GM12878 (cell line): Measurements from ENCODE around the gene SLC38A1. TPM values are rescaled to one million over a fixed set of nuclear protein-coding genes. Genes with fewer than 3 reads are reported as not detected.

Experiments used
- BRCA1 ChIP-seq: IDR thresholded peaks from 2 replicates; pipeline ENCODE4 v1.6.1; 2011; ENCODE audit warnings: low read depth, low read length, improper control_type of control experiment
- CHD4 ChIP-seq: fragments of 200-600 bp; sonication (generic); IDR thresholded peaks from 2 replicates; pipeline ENCODE4 v1.6.1; 2016; ENCODE audit warnings: mild to moderate bottlenecking
- EZH2 ChIP-seq: IDR thresholded peaks from 2 replicates; pipeline ENCODE4 v1.6.1; 2012; ENCODE audit warnings: low read depth, mild to moderate bottlenecking, control low read depth, inconsistent platforms, low read length, borderline replicate concordance; ENCODE audit not compliant: control insufficient read depth
- FOS ChIP-seq: IDR thresholded peaks from 3 replicates; pipeline ENCODE4 v1.6.1; 2011; ENCODE audit warnings: borderline replicate concordance; ENCODE audit not compliant: insufficient read length; ENCODE audit errors: extremely low read depth
- GATAD2B ChIP-seq: fragments of 450-650 bp; conservative IDR thresholded peaks from 2 replicates; pipeline ENCODE4 v1.6.1; 2017; ENCODE audit warnings: low read depth, mild to moderate bottlenecking, moderate library complexity
- MYC ChIP-seq: IDR thresholded peaks from 2 replicates; pipeline ENCODE4 v1.6.1; 2011; ENCODE audit warnings: mild to moderate bottlenecking, low read length, moderate library complexity, inconsistent platforms; ENCODE audit not compliant: insufficient read depth, insufficient replicate concordance, insufficient read length, severe bottlenecking
- NFXL1 ChIP-seq: fragments of 450-650 bp; IDR thresholded peaks from 2 replicates; pipeline ENCODE4 v1.6.1; 2017; ENCODE audit warnings: antibody characterized with exemption, mild to moderate bottlenecking, borderline replicate concordance
- NRF1 ChIP-seq: conservative IDR thresholded peaks from 2 replicates; pipeline ENCODE4 v1.6.1; 2011; ENCODE audit warnings: mild to moderate bottlenecking, low read depth, low read length, improper control_type of control experiment
- PAX5 ChIP-seq: IDR thresholded peaks from 2 replicates; pipeline ENCODE4 v1.6.1; 2011; ENCODE audit warnings: low read depth, low read length, borderline replicate concordance
- RAD21 ChIP-seq: IDR thresholded peaks from 2 replicates; pipeline ENCODE4 v1.6.1; 2011; ENCODE audit warnings: mild to moderate bottlenecking, low read depth, low read length, moderate library complexity; ENCODE audit not compliant: insufficient read depth
- RB1 ChIP-seq: fragments of 450-650 bp; formaldehyde crosslinking; IDR thresholded peaks from 2 replicates; pipeline ENCODE4 v1.6.1; 2017; ENCODE audit warnings: mild to moderate bottlenecking, borderline replicate concordance
- RFX5 ChIP-seq: IDR thresholded peaks from 2 replicates; pipeline ENCODE4 v1.6.1; 2011; ENCODE audit warnings: low read depth, low read length, improper control_type of control experiment
- SIN3A ChIP-seq: IDR thresholded peaks from 2 replicates; pipeline ENCODE4 v1.6.1; 2012; ENCODE audit warnings: low read depth, low read length, improper control_type of control experiment
- SIX5 ChIP-seq: IDR thresholded peaks from 2 replicates; pipeline ENCODE4 v1.6.1; 2011; ENCODE audit warnings: mild to moderate bottlenecking, low read depth, low read length, moderate library complexity; ENCODE audit not compliant: severe bottlenecking
- SP1 ChIP-seq: IDR thresholded peaks from one replicate; pipeline ENCODE4 v1.6.1; 2011; ENCODE audit warnings: low read depth, low read length
- SREBF1 ChIP-seq: IDR thresholded peaks from 2 replicates; pipeline ENCODE4 v1.6.1; 2012; ENCODE audit warnings: mild to moderate bottlenecking, low read length
- SRF ChIP-seq, 2 experiments: IDR thresholded peaks; 2 replicates each; pipeline ENCODE4 v1.6.1; 2011; ENCODE audit warnings: low read depth in 2 of 2, low read length in 2 of 2, mild to moderate bottlenecking in 1 of 2, moderate library complexity in 1 of 2
- STAT3 ChIP-seq: IDR thresholded peaks from 2 replicates; pipeline ENCODE4 v1.6.1; 2011; ENCODE audit warnings: low read depth, low read length, improper control_type of control experiment
- polyA plus RNA-seq, 11 experiments: library from polyadenylated mRNA; depleted of rRNA in 4 of 11; unstranded in 6 of 11; stranded (reverse) in 5 of 11; fragments of >200 nt; fragmentation: Nextera tagmentation in 4 of 11; fragmentation: Illumina TruSeq in 1 of 11; extraction: Ambion mirVana in 4 of 11; extraction: Trizol in 1 of 11; gene quantifications; 1 replicate in 1 of 11; 2 replicates in 10 of 11; pipeline versions ENCODE4 v1.2.1 to v1.2.3, GENCODE V29; 2011 to 2016; ENCODE audit warnings: inconsistent platforms in 2 of 11, missing spikeins in 2 of 11, low read depth in 1 of 11
- total RNA-seq, 4 experiments: library from RNA; depleted of rRNA in 3 of 4; stranded (reverse); fragments of >200 nt in 3 of 4; fragmentation: Illumina TruSeq in 1 of 4; extraction: Trizol in 1 of 4; gene quantifications; 2 replicates each; pipeline versions ENCODE4 v1.2.1 to v1.2.3, GENCODE V29; 2013 to 2021
- TF ChIP-seq, protein P1 (sequence below): fragments of 450-650 bp; IDR thresholded peaks from 2 replicates; pipeline ENCODE4 v1.6.1; 2017; ENCODE audit warnings: mild to moderate bottlenecking, moderate library complexity
- TF ChIP-seq, protein P2 (sequence below): IDR thresholded peaks from 2 replicates; pipeline ENCODE4 v1.6.1; 2012; ENCODE audit warnings: mild to moderate bottlenecking, low read depth, low read length
- TF ChIP-seq, protein P3 (sequence below): fragments of 450-650 bp; IDR thresholded peaks from 2 replicates; pipeline ENCODE4 v1.6.1; 2017; ENCODE audit warnings: mild to moderate bottlenecking, low read depth, inconsistent platforms; ENCODE audit not compliant: poor library complexity, severe bottlenecking

SLC38A1 gene
- total and polyA plus RNA-seq, 10 of the 15 experiments (the other 5 are each of a cell fraction or from before 2014, with no cell fraction given): 38.1 to 191 (median 144) TPM

DNA sequence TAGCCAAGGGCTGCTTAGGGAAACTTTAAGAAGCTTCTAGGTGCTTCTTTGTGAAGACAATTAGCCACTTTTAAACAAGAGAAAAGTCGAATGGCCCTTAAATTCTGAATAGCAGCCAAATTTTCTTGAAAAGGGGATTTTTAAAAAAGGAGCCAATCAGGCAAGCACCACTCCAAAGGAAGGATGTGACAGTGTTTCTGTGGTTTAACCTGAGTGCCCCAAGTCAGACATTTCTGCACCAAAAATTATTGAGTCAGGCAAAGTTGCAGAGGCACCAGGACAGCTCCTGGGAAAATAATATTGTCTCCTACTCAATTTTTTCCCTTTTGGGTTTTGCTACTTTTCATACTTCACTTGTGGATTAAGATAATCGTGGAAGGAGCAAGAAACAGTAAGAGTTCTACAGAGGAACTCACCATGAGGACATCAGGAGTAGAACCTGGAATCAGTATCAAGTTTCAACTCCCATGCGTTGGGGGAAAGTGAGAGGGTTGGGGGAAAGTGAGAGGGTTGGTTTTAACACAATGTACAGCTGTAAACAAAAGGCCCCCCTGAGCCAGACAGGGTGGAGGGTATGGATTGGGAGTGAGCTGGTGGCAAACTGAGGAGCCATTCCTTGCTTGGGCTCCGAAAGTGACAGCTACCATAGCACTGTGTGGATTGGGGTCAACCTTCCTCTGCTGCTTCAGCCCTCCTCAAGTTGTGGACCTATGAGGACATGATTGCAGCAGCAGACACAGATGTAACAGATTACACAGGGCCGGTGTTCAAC, 90.8 kb downstream of the SLC38A1 start (continued):
- TF ChIP-seq, protein P1, sequence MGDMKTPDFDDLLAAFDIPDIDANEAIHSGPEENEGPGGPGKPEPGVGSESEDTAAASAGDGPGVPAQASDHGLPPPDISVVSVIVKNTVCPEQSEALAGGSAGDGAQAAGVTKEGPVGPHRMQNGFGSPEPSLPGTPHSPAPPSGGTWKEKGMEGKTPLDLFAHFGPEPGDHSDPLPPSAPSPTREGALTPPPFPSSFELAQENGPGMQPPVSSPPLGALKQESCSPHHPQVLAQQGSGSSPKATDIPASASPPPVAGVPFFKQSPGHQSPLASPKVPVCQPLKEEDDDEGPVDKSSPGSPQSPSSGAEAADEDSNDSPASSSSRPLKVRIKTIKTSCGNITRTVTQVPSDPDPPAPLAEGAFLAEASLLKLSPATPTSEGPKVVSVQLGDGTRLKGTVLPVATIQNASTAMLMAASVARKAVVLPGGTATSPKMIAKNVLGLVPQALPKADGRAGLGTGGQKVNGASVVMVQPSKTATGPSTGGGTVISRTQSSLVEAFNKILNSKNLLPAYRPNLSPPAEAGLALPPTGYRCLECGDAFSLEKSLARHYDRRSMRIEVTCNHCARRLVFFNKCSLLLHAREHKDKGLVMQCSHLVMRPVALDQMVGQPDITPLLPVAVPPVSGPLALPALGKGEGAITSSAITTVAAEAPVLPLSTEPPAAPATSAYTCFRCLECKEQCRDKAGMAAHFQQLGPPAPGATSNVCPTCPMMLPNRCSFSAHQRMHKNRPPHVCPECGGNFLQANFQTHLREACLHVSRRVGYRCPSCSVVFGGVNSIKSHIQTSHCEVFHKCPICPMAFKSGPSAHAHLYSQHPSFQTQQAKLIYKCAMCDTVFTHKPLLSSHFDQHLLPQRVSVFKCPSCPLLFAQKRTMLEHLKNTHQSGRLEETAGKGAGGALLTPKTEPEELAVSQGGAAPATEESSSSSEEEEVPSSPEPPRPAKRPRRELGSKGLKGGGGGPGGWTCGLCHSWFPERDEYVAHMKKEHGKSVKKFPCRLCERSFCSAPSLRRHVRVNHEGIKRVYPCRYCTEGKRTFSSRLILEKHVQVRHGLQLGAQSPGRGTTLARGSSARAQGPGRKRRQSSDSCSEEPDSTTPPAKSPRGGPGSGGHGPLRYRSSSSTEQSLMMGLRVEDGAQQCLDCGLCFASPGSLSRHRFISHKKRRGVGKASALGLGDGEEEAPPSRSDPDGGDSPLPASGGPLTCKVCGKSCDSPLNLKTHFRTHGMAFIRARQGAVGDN: peak; percentile 51
- no peak for TF ChIP-seq SIX5
- TF ChIP-seq CHD4: no peak
- TF ChIP-seq, protein P2, sequence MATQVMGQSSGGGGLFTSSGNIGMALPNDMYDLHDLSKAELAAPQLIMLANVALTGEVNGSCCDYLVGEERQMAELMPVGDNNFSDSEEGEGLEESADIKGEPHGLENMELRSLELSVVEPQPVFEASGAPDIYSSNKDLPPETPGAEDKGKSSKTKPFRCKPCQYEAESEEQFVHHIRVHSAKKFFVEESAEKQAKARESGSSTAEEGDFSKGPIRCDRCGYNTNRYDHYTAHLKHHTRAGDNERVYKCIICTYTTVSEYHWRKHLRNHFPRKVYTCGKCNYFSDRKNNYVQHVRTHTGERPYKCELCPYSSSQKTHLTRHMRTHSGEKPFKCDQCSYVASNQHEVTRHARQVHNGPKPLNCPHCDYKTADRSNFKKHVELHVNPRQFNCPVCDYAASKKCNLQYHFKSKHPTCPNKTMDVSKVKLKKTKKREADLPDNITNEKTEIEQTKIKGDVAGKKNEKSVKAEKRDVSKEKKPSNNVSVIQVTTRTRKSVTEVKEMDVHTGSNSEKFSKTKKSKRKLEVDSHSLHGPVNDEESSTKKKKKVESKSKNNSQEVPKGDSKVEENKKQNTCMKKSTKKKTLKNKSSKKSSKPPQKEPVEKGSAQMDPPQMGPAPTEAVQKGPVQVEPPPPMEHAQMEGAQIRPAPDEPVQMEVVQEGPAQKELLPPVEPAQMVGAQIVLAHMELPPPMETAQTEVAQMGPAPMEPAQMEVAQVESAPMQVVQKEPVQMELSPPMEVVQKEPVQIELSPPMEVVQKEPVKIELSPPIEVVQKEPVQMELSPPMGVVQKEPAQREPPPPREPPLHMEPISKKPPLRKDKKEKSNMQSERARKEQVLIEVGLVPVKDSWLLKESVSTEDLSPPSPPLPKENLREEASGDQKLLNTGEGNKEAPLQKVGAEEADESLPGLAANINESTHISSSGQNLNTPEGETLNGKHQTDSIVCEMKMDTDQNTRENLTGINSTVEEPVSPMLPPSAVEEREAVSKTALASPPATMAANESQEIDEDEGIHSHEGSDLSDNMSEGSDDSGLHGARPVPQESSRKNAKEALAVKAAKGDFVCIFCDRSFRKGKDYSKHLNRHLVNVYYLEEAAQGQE: no peak
- no peak for TF ChIP-seq PAX5
- no peak for TF ChIP-seq NRF1
- TF ChIP-seq STAT3: no peak
- TF ChIP-seq RB1: no peak
- TF ChIP-seq, protein P3, sequence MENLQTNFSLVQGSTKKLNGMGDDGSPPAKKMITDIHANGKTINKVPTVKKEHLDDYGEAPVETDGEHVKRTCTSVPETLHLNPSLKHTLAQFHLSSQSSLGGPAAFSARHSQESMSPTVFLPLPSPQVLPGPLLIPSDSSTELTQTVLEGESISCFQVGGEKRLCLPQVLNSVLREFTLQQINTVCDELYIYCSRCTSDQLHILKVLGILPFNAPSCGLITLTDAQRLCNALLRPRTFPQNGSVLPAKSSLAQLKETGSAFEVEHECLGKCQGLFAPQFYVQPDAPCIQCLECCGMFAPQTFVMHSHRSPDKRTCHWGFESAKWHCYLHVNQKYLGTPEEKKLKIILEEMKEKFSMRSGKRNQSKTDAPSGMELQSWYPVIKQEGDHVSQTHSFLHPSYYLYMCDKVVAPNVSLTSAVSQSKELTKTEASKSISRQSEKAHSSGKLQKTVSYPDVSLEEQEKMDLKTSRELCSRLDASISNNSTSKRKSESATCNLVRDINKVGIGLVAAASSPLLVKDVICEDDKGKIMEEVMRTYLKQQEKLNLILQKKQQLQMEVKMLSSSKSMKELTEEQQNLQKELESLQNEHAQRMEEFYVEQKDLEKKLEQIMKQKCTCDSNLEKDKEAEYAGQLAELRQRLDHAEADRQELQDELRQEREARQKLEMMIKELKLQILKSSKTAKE: no peak
- TF ChIP-seq FOS: no peak
- TF ChIP-seq RFX5: no peak
- no peak for TF ChIP-seq GATAD2B
- no peak for TF ChIP-seq BRCA1
- TF ChIP-seq MYC: no peak
- no peak for TF ChIP-seq SIN3A
- no peak for TF ChIP-seq SRF (IDR thresholded peaks at IDR 0.05; ENCODE audit: low read depth in 2 of 2, low read length in 2 of 2)
- no peak for TF ChIP-seq SP1
- TF ChIP-seq RAD21: no peak
- TF ChIP-seq NFXL1: no peak
- no peak for TF ChIP-seq EZH2
- TF ChIP-seq SREBF1: no peak
